Neutrophil (primary cell): ENCODE measurements around the gene SEC61A1.
A peak's percentile ranks its signal among the peaks of the same experiment; 100 is the strongest.

Source experiments
- H3K27ac ChIP-seq: fragments of 200-600 bp; sonication (generic); 2 replicates; pipeline ENCODE4 v1.5.1; 2016; ENCODE audit warnings: mild to moderate bottlenecking, moderate library complexity
- H3K27me3 ChIP-seq: fragments of 200-600 bp; sonication (generic); 2 replicates; pipeline ENCODE4 v1.6.0; 2016; ENCODE audit warnings: mild to moderate bottlenecking
- H3K36me3 ChIP-seq: fragments of 200-600 bp; sonication (generic); 2 replicates; pipeline ENCODE4 v1.5.1; 2017
- H3K4me1 ChIP-seq, 2 experiments: fragments of 200-600 bp in 1 of 2; sonication (generic) in 1 of 2; 1 replicate in 1 of 2; 2 replicates in 1 of 2; pipeline versions ENCODE4 v1.5.1 to v1.6.1; 2013 to 2016; ENCODE audit warnings: low read depth in 1 of 2, low read length in 1 of 2, mild to moderate bottlenecking in 1 of 2, moderate library complexity in 1 of 2; ENCODE audit not compliant: control insufficient read depth in 1 of 2, insufficient read depth in 1 of 2
- H3K4me3 ChIP-seq, 2 experiments: fragments of 200-600 bp in 1 of 2; sonication (generic) in 1 of 2; 1 replicate in 1 of 2; 2 replicates in 1 of 2; pipeline ENCODE4 v1.5.1; 2013 to 2016; ENCODE audit warnings: low read depth in 1 of 2, low read length in 1 of 2, mild to moderate bottlenecking in 1 of 2, moderate library complexity in 1 of 2
- H3K9me3 ChIP-seq: fragments of 200-600 bp; sonication (generic); 2 replicates; pipeline ENCODE4 v1.5.1; 2016
- TF ChIP-seq, protein P1 (sequence below): fragments of 200-600 bp; sonication (generic); IDR thresholded peaks from 2 replicates; pipeline ENCODE4 v1.5.1; 2016; ENCODE audit warnings: antibody characterized with exemption

The SEC61A1 gene

DNA sequence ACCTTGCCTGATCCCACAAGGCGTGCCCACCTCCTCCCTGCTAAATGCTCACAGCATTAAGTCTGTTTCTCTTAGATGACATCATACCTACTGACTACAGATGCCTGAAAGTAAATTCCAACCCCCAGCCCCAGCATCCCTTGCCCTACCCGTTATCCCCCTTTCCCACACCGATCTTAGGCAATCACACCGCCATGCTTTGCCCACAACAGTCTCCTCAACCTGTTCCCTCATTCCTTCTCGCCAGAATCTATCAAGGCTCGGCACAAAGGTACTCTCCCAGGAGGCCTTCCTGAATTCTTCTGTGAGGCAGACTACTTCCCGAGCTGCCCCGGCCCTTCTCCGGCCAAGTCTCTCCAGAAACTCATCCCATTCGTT lies 789 bp upstream of the SEC61A1 start:
- H3K36me3 ChIP-seq = peaks cover 14% of the 10 kb centered on the region
- no peaks in the 10 kb centered on the region for H3K9me3 ChIP-seq
- peaks cover 38 to 40% of the 10 kb centered on the region in 2 experiments for H3K4me1 ChIP-seq
- H3K27me3 ChIP-seq = peaks cover 24% of the 10 kb centered on the region
- TF ChIP-seq, protein P1, sequence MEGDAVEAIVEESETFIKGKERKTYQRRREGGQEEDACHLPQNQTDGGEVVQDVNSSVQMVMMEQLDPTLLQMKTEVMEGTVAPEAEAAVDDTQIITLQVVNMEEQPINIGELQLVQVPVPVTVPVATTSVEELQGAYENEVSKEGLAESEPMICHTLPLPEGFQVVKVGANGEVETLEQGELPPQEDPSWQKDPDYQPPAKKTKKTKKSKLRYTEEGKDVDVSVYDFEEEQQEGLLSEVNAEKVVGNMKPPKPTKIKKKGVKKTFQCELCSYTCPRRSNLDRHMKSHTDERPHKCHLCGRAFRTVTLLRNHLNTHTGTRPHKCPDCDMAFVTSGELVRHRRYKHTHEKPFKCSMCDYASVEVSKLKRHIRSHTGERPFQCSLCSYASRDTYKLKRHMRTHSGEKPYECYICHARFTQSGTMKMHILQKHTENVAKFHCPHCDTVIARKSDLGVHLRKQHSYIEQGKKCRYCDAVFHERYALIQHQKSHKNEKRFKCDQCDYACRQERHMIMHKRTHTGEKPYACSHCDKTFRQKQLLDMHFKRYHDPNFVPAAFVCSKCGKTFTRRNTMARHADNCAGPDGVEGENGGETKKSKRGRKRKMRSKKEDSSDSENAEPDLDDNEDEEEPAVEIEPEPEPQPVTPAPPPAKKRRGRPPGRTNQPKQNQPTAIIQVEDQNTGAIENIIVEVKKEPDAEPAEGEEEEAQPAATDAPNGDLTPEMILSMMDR = no peak
- H3K27ac ChIP-seq = peak overlapping the region; percentile 93
- peak overlapping the region; percentile 89 to 97 for H3K4me3 ChIP-seq

DNA sequence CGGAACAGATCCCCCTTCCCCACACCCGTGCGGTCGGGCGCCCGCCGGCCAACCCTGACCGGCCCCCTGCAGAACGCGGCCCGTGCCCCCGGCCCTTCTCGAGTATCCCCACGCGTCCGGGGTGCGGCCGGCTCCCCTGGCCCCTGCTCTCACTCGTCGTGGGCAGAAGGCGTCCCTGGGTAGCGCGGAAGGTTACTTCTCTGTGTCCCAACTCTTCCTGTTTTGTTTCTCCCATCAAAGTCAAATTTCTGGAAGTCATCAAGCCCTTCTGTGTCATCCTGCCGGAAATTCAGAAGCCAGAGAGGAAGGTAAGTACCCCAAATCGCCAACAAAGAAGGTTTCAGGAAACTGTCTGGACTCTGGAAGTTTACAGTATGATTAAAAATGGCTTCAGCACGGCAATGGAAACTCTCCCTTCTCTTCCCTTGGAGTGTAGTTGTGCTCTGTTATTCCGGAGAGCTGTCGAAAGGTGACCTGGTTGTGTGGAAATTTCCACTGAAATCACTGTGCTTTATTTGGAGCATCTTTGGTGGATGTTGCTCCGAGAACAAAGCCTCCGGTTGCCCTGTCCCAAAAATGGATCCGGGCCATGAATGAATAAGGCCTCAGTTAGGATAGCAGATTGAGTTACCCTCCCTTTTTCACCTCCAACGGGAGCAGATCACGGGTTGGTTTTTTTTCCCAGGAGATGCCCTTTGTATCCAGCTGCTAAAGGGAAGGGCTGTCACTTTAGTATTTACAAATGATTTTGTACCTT lies 536 bp downstream of the SEC61A1 start:
- peak overlapping the region; percentile 89 to 97 for H3K4me3 ChIP-seq
- peaks cover 38 to 40% of the 10 kb centered on the region in 2 experiments for H3K4me1 ChIP-seq
- TF ChIP-seq, protein P1 = no peak
- no peaks in the 10 kb centered on the region for H3K9me3 ChIP-seq
- peaks cover 23% of the 10 kb centered on the region for H3K36me3 ChIP-seq
- peak overlapping the region; percentile 93 for H3K27ac ChIP-seq
- H3K27me3 ChIP-seq = peaks cover 12% of the 10 kb centered on the region

DNA sequence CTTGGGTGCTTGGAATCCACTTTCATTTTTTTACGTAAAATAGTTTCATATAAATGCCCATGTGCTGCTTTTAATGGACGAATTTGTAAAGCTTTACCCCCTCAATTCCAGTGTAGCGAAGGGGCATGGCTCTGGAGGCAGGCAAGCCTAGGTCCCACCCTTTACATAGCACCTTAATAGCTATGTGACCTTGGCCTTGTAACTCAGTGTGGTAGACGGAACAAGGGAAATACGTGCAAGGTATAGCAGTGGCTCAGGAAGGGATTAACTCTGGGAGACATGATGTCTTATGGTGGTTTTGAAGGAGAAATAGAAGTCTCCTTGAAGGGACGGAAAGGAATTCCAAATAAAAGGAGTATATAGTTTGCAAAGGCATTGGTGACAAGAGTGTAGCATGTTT lies 1.4 kb downstream of the SEC61A1 start:
- H3K4me3 ChIP-seq = peak overlapping the region in 1 of 2 experiments; percentile 97
- peaks cover 4% of the 10 kb centered on the region for H3K27me3 ChIP-seq
- no peaks in the 10 kb centered on the region for H3K9me3 ChIP-seq
- peaks cover 28% of the 10 kb centered on the region for H3K36me3 ChIP-seq
- H3K4me1 ChIP-seq = peaks cover 38 to 40% of the 10 kb centered on the region in 2 experiments
- TF ChIP-seq, protein P1 = no peak
- peak overlapping the region; percentile 93 for H3K27ac ChIP-seq

DNA sequence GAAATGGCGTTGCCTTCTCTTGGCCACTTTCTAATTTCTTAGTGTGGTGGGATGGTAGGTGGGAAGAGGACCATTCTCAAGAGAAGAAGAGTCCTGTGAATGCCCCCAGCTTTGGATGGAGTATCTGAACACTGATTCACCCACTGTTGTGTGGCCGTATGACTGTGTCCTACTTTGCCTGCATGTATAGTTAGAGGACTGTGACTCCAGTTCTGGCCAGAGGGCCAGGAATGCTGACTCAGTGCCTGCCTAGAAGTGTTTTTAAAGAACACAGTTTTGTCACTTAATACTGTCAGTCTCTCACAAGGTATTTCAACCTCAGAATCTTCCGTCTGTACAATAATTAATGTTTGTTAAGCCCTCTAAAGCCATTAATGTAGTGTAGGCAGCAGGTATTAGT lies 2.1 kb downstream of the SEC61A1 start:
- TF ChIP-seq, protein P1 = no peak
- Histone ChIP-seq H3K4me3 (no peak overlapping the region), H3K9me3 (no peaks in the 10 kb centered on the region), H3K27me3 (no peaks in the 10 kb centered on the region), H3K36me3 (peaks cover 36% of the 10 kb centered on the region), H3K4me1 (peaks cover 38 to 40% of the 10 kb centered on the region in 2 experiments), H3K27ac (peak overlapping the region; percentile 1)

DNA sequence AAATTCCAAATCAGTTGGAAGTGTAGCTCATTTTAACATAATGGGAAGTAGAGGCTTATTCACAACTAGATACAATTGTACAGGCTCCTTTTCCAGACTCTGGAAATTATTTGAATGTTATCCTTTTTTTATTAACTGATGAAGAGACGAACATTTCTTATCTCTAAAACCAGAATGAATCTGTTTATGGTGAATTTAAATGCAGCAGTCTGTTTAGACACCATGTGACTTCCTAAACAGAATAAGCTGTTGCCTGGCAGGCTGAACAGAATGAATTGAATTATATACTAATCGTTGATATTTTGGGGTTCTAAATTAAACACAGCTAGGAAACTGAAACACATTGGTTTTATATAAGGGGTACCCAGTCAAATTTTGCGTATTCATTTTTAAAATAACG lies 4.0 kb downstream of the SEC61A1 start:
- Histone ChIP-seq H3K9me3 (no peaks in the 10 kb centered on the region), H3K27ac (no peak overlapping the region), H3K27me3 (no peaks in the 10 kb centered on the region), H3K4me3 (no peak overlapping the region), H3K4me1 (peaks cover 36 to 37% of the 10 kb centered on the region in 2 experiments), H3K36me3 (peaks cover 55% of the 10 kb centered on the region)
- TF ChIP-seq, protein P1 = no peak
